HG03045 (cell line): ENCODE data around the gene NRXN3.

Experiments used
- ATAC-seq: cut with Tn5 transposase; IDR thresholded peaks from one replicate; pipeline ENCODE4 v1.9.1; 2021; ENCODE audit warnings: mild to moderate bottlenecking, moderate library complexity; ENCODE audit not compliant: unreplicated experiment

Gene NRXN3

GRCh38 chr14:79043194-79043889, 873.2 kb downstream of the NRXN3 start:
- no peak for ATAC-seq

GRCh38 chr14:79044894-79045624, 874.9 kb downstream of the NRXN3 start:
- no peak for ATAC-seq

GRCh38 chr14:79050787-79051727, 880.9 kb downstream of the NRXN3 start:
- no peak for ATAC-seq

- no peak for ATAC-seq
Measured at GRCh38 chr14:79051742-79052141, 881.6 kb downstream of the NRXN3 start.

- ATAC-seq: no peak
Measured at GRCh38 chr14:79056879-79057278, 886.7 kb downstream of the NRXN3 start.

GRCh38 chr14:79057333-79057732, 887.2 kb downstream of the NRXN3 start:
- no peak for ATAC-seq

- ATAC-seq: no peak
Measured at GRCh38 chr14:79062226-79062625, 892.1 kb downstream of the NRXN3 start.

GRCh38 chr14:79064214-79064613, 894.0 kb downstream of the NRXN3 start:
- ATAC-seq: no peak

- no peak for ATAC-seq
Measured at GRCh38 chr14:79074510-79074909, 904.3 kb downstream of the NRXN3 start.

GRCh38 chr14:79076428-79076827, 906.3 kb downstream of the NRXN3 start:
- ATAC-seq: no peak

- no peak for ATAC-seq
Measured at GRCh38 chr14:79077096-79077495, 906.9 kb downstream of the NRXN3 start.

GRCh38 chr14:79080040-79080439, 909.9 kb downstream of the NRXN3 start:
- ATAC-seq: no peak

GRCh38 chr14:79082883-79083282, 912.7 kb downstream of the NRXN3 start:
- no peak for ATAC-seq

- no peak for ATAC-seq
Measured at GRCh38 chr14:79083356-79083755, 913.2 kb downstream of the NRXN3 start.

GRCh38 chr14:79084861-79085260, 914.7 kb downstream of the NRXN3 start:
- ATAC-seq: no peak

GRCh38 chr14:79089576-79089975, 919.4 kb downstream of the NRXN3 start:
- no peak for ATAC-seq

GRCh38 chr14:79090641-79091180, 920.5 kb downstream of the NRXN3 start:
- ATAC-seq: no peak

GRCh38 chr14:79091381-79091963, 921.3 kb downstream of the NRXN3 start:
- ATAC-seq: no peak

GRCh38 chr14:79093531-79093930, 923.4 kb downstream of the NRXN3 start:
- ATAC-seq: no peak

- ATAC-seq: no peak
Measured at GRCh38 chr14:79094951-79095350, 924.8 kb downstream of the NRXN3 start.

- no peak for ATAC-seq
Measured at GRCh38 chr14:79096811-79097210, 926.6 kb downstream of the NRXN3 start.
